Endothelial cell of umbilical vein (primary cell): ENCODE measurements around the gene CCND3. TPM values are rescaled to one million over a fixed set of nuclear protein-coding genes. Genes with fewer than 3 reads are reported as not detected.

Source experiments
- BruUV-seq: library from RNA; stranded (reverse); fragments of 400-500 nt; replicated peaks from 2 replicates; lab custom pipeline; 2021; lab: Mats Ljungman, UMichigan
- CTCF ChIA-PET: fragments of 300-600, 350-600 bp; sonication (Branson Sonifier 250); formaldehyde crosslinking; loops from one replicate; lab custom pipeline; 2021; ENCODE audit warnings: antibody characterized with exemption, inconsistent platforms; lab: Charles Lee
- POLR2A ChIA-PET: fragments of 300-600, 350-600 bp; sonication (Branson Sonifier 250); formaldehyde crosslinking; loops from one replicate; lab custom pipeline; 2021; ENCODE audit warnings: antibody characterized with exemption, inconsistent platforms; lab: Charles Lee
- DNase-seq: peaks from one replicate; pipeline ENCODE4 v3.0.0-alpha.2; 2011; ENCODE audit warnings: low read depth, low spot score
- FAIRE-seq: peaks from 2 replicates; lab custom pipeline; 2011; peaks lifted over from hg19 to GRCh38; lab: Jason Lieb, UNC
- H2AFZ ChIP-seq: 2 replicates; pipeline ENCODE4 v1.6.0; 2012; ENCODE audit warnings: low read depth, low read length, control low read depth, inconsistent platforms
- H3K27ac ChIP-seq: 2 replicates; pipeline ENCODE4 v1.5.1; 2011; ENCODE audit warnings: low read depth, mild to moderate bottlenecking, control low read depth, low read length, moderate library complexity; ENCODE audit not compliant: insufficient read depth
- H3K27me3 ChIP-seq, 2 experiments: 2 replicates each; pipeline versions ENCODE4 v1.6.0 to v1.6.1; 2011; ENCODE audit warnings: low read length in 2 of 2, mixed read lengths in 1 of 2; ENCODE audit not compliant: control insufficient read depth in 2 of 2, insufficient read depth in 2 of 2
- H3K36me3 ChIP-seq, 2 experiments: 2 replicates in 1 of 2; 3 replicates in 1 of 2; pipeline ENCODE4 v1.5.1; 2011; ENCODE audit warnings: low read length in 2 of 2, mild to moderate bottlenecking in 1 of 2, moderate library complexity in 1 of 2; ENCODE audit not compliant: control insufficient read depth in 2 of 2, insufficient read depth in 2 of 2; ENCODE audit errors: extremely low read depth in 1 of 2
- H3K4me1 ChIP-seq: 3 replicates; pipeline ENCODE4 v1.5.1; 2011; ENCODE audit warnings: mild to moderate bottlenecking, low read length; ENCODE audit not compliant: control insufficient read depth, insufficient read depth; ENCODE audit errors: extremely low read depth
- H3K4me2 ChIP-seq: 2 replicates; pipeline ENCODE4 v1.6.1; 2011; ENCODE audit warnings: low read length, control low read depth, mixed read lengths; ENCODE audit not compliant: insufficient read depth
- H3K4me3 ChIP-seq, 3 experiments: fragments of 200-600 bp in 1 of 3; sonication (generic), shearing (Covaris generic) in 1 of 3; replicated peaks in 1 of 3; 2 replicates each; pipeline ENCODE4 v1.5.1; 2011 to 2016; ENCODE audit warnings: control low read depth in 3 of 3, low read length in 3 of 3, mild to moderate bottlenecking in 2 of 3, inconsistent platforms in 1 of 3, low read depth in 1 of 3, moderate library complexity in 1 of 3; ENCODE audit not compliant: insufficient read depth in 1 of 3
- H3K79me2 ChIP-seq: 2 replicates; pipeline ENCODE4 v1.6.0; 2012; ENCODE audit warnings: low read length, inconsistent platforms; ENCODE audit not compliant: control insufficient read depth, insufficient read depth
- H3K9ac ChIP-seq: replicated peaks from 2 replicates; pipeline ENCODE3; 2011; ENCODE audit warnings: low read length, control low read depth; ENCODE audit not compliant: insufficient read depth; ENCODE audit errors: extremely low read depth
- H3K9me1 ChIP-seq: replicated peaks from 3 replicates; pipeline ENCODE4 v1.6.0; 2011; ENCODE audit warnings: mild to moderate bottlenecking, low read length; ENCODE audit not compliant: control insufficient read depth, insufficient read depth; ENCODE audit errors: extremely low read depth
- H3K9me3 ChIP-seq: replicated peaks from 2 replicates; pipeline ENCODE4 v1.5.1; 2012; ENCODE audit warnings: low read length, inconsistent platforms; ENCODE audit not compliant: control insufficient read depth, insufficient read depth
- H4K20me1 ChIP-seq: replicated peaks from 2 replicates; pipeline ENCODE3; 2011; ENCODE audit warnings: mild to moderate bottlenecking, low read length; ENCODE audit not compliant: control insufficient read depth, insufficient read depth; ENCODE audit errors: extremely low read depth
- EZH2 ChIP-seq: IDR thresholded peaks from 2 replicates; pipeline ENCODE4 v1.6.1; 2012; ENCODE audit warnings: borderline replicate concordance, low read depth, mild to moderate bottlenecking, moderate library complexity, low read length, inconsistent platforms; ENCODE audit not compliant: severe bottlenecking
- FOS ChIP-seq: IDR thresholded peaks from 2 replicates; pipeline ENCODE4 v1.6.1; 2011; ENCODE audit warnings: mild to moderate bottlenecking, low read length, moderate library complexity, borderline replicate concordance; ENCODE audit not compliant: insufficient read depth
- GATA2 ChIP-seq: IDR thresholded peaks from 2 replicates; pipeline ENCODE4 v1.7.0; 2011; ENCODE audit warnings: low read depth, mild to moderate bottlenecking, moderate library complexity, mixed read lengths, low read length; ENCODE audit not compliant: insufficient read length, insufficient read depth
- JUN ChIP-seq: IDR thresholded peaks from 2 replicates; pipeline ENCODE4 v1.6.1; 2011; ENCODE audit warnings: borderline replicate concordance, low read depth; ENCODE audit not compliant: insufficient read length, insufficient read depth
- MYC ChIP-seq: IDR thresholded peaks from one replicate; pipeline ENCODE4 v1.6.1; 2011; ENCODE audit warnings: mild to moderate bottlenecking, low read depth, low read length
- POLR2A ChIP-seq: IDR thresholded peaks from 2 replicates; pipeline ENCODE4 v1.6.1; 2012; ENCODE audit warnings: low read depth, mild to moderate bottlenecking, control low read depth, low read length
- POLR2AphosphoS5 ChIP-seq: IDR thresholded peaks from 2 replicates; pipeline ENCODE4 v1.6.1; 2012; ENCODE audit warnings: low read depth, mild to moderate bottlenecking, control low read depth, low read length, moderate library complexity; ENCODE audit not compliant: insufficient read depth
- dilution Hi-C: fragments of 300-500 bp; cut with MboI; formaldehyde crosslinking; loops from one replicate; pipeline ENCODE4 v1.15.0; 2019; ENCODE audit warnings: low sequenced_read_pairs; ENCODE audit not compliant: extremely low pct_ligation_motif_present
- intact Hi-C: fragments of 100-400 bp; cut with micrococcal nuclease; formaldehyde crosslinking; loops from one replicate; pipeline ENCODE4 v1.10.0; 2022
- polyA plus RNA-seq, 4 experiments: library from polyadenylated mRNA; depleted of rRNA in 3 of 4; stranded (reverse) in 3 of 4; unstranded in 1 of 4; fragments of >200 nt; gene quantifications; 2 replicates each; pipeline versions ENCODE4 v1.2.1 to v1.2.3, GENCODE V29; 2011 to 2012; ENCODE audit warnings: missing spikeins in 1 of 4
- total RNA-seq: library from RNA; stranded (reverse); gene quantifications from 2 replicates; pipeline ENCODE4 v1.2.3, GENCODE V29; 2021
- TF ChIP-seq, protein P1 (sequence below): IDR thresholded peaks from 2 replicates; pipeline ENCODE4 v1.6.1; 2011; ENCODE audit not compliant: insufficient read depth, insufficient read length
- TF ChIP-seq, protein P2 (sequence below), 2 donors: IDR thresholded peaks; 1 replicate in 1 of 2; 2 replicates in 1 of 2; pipeline ENCODE4 v1.5.1; 2011; ENCODE audit warnings: low read length in 2 of 2, mild to moderate bottlenecking in 2 of 2, moderate library complexity in 2 of 2, control low read depth in 1 of 2, inconsistent platforms in 1 of 2, low read depth in 1 of 2; ENCODE audit not compliant: insufficient read depth in 1 of 2; ENCODE audit errors: extremely low read depth in 1 of 2

Gene CCND3
- total and polyA plus RNA-seq, 2 donors (not counting 3 experiments of a cell fraction or from before 2014, with no cell fraction given), result 87.5 to 98.7 TPM

DNA sequence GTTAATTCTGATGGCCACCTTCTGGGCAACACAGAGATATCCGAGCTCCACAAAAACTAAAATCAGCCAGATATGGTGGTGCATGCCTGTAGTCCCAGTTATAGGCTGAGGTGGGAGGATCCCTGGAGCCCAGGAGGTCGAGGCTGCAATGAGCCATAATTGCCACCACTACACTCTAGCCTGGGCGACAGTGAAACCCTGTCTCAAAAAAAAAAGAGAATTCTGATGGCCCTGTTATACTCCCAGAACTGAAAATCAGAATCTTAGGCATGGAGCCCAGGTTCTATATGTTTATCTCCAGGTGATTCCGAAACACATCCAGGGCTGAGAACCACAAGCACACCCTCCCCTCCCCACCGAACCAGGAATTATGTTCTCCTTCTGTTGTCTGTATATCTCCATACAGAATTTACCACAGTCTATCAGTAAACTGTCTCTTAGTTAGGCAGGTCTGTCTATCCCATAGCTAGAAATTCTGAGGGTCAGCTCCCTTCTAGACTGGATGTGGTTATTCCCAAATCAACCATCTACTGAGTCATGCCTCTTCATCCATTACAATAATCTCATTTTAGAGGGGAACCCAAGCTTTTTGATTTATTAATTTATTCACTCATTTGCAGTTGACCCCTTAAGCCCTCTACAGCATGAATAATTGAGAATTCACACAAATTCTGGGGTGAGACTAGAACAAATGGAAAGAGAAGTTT, 24.8 kb upstream of the CCND3 start:
- Histone ChIP-seq H3K9me3 (no peaks in the 10 kb centered on the region), H4K20me1 (no peaks in the 10 kb centered on the region), H3K4me2 (peak overlapping the region; percentile 39), H3K27me3 (no peaks in the 10 kb centered on the region), H3K27ac (peak overlapping the region; percentile 58), H3K9ac (peak overlapping the region; percentile 3), H3K4me3 (no peak overlapping the region), H3K4me1 (peaks cover 38% of the 10 kb centered on the region), H3K79me2 (no peaks in the 10 kb centered on the region), H3K9me1 (no peaks in the 10 kb centered on the region), H2AFZ (no peak overlapping the region), H3K36me3 (no peaks in the 10 kb centered on the region)
- DNase-seq (no peak), FAIRE-seq (no peak)
- intact Hi-C loops, result loop anchor here (2.0 to 5.0 kb wide), 3 partner anchors 46 to 78 kb away; partner anchors contain the start of genes BYSL and MED20
- ChIA-PET CTCF (interaction anchor here (1.0 to 1.6 kb wide), 4 partner anchors 27 to 79 kb away, joined by 3 to 10 read pairs (median 3); partner anchors contain the start of genes BYSL and MED20), POLR2A (no interaction called here)
- dilution Hi-C loops, result no loop called here
- TF ChIP-seq, protein P1, sequence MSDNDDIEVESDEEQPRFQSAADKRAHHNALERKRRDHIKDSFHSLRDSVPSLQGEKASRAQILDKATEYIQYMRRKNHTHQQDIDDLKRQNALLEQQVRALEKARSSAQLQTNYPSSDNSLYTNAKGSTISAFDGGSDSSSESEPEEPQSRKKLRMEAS, result no peak
- TF ChIP-seq POLR2A (no peak), GATA2 (no peak), POLR2AphosphoS5 (no peak), FOS (no peak), MYC (no peak), JUN (no peak), EZH2 (no peak)
- TF ChIP-seq, protein P2, sequence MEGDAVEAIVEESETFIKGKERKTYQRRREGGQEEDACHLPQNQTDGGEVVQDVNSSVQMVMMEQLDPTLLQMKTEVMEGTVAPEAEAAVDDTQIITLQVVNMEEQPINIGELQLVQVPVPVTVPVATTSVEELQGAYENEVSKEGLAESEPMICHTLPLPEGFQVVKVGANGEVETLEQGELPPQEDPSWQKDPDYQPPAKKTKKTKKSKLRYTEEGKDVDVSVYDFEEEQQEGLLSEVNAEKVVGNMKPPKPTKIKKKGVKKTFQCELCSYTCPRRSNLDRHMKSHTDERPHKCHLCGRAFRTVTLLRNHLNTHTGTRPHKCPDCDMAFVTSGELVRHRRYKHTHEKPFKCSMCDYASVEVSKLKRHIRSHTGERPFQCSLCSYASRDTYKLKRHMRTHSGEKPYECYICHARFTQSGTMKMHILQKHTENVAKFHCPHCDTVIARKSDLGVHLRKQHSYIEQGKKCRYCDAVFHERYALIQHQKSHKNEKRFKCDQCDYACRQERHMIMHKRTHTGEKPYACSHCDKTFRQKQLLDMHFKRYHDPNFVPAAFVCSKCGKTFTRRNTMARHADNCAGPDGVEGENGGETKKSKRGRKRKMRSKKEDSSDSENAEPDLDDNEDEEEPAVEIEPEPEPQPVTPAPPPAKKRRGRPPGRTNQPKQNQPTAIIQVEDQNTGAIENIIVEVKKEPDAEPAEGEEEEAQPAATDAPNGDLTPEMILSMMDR (IDR thresholded peaks at IDR 0.05; ENCODE audit: extremely low read depth in 1 of 2, insufficient read depth in 1 of 2, low read depth in 1 of 2, low read length in 2 of 2), result no peak
- BruUV-seq, result no TSS peak
